Smooth muscle cell of the pulmonary artery (primary cell): Measurements from ENCODE around the gene SLC5A9. TPM values are rescaled to one million over a fixed set of nuclear protein-coding genes. Genes with fewer than 3 reads are reported as not detected.

ENCODE experiments used
- total RNA-seq: library from RNA; depleted of rRNA; stranded (reverse); fragments of >200 nt; gene quantifications from 2 replicates; pipeline ENCODE4 v1.2.3, GENCODE V29; 2014

Gene SLC5A9
- total RNA-seq = not detected in 2 replicates

DNA sequence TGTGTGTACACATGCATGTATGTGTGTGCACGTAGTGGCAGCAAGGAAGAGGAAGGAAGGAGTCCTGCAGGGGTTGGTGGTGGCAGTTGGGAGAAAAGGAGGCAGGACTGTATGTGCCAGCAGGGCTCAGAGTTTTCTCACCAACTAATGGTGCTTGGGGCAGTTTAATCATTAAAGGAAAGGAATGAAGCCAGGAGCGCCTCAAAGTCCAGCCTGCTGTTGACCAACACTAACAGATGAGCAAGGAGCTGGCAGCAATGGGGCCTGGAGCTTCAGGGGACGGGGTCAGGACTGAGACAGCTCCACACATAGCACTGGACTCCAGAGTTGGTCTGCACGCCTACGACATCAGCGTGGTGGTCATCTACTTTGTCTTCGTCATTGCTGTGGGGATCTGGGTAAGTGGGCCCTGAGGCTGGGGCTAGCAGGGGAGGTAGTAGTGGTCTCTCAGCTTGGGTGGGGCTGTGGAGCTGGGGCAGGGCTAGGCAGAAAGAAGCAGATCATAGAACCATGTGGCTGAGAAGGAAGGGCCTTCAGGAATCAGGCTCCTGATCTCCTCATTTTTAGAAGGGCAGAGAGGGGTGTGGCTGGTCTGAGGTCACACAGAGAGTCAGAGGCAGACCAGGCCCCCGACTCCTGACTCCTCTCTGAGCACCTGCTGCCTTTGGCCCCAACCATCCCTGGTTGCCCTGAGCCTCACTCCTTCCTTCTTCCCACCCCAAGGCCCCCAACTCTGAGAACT is at the start of gene SLC5A9:
Gene SLC5A9 (plus strand): TSS at position 216 of the 742 bp plus-strand sequence. CDS start 21 bp downstream, at position 237.

Other genes starting within 250 kb of the SLC5A9 start
- gene TRABD2B, start 225.3 kb upstream of the SLC5A9 start, total RNA-seq = 0.10 and 0.59 TPM in 2 replicates
- gene SPATA6, start 249.5 kb downstream of the SLC5A9 start, total RNA-seq = 3.2 and 6.2 TPM in 2 replicates